GM12878 (cell line): Measurements from ENCODE around the gene TMEM120B. TPM values are rescaled to one million over a fixed set of nuclear protein-coding genes. Genes with fewer than 3 reads are reported as not detected.

Experiments used
- BMI1 ChIP-seq: fragments of 450-650 bp; IDR thresholded peaks from 2 replicates; pipeline ENCODE4 v1.6.1; 2016; ENCODE audit warnings: mild to moderate bottlenecking, moderate library complexity, borderline replicate concordance
- BRCA1 ChIP-seq: IDR thresholded peaks from 2 replicates; pipeline ENCODE4 v1.6.1; 2011; ENCODE audit warnings: low read depth, low read length, improper control_type of control experiment
- CBX3 ChIP-seq: fragments of 200-600 bp; sonication (generic); IDR thresholded peaks from 2 replicates; pipeline ENCODE4 v1.6.1; 2016; ENCODE audit warnings: low read depth, borderline replicate concordance
- EZH2 ChIP-seq: IDR thresholded peaks from 2 replicates; pipeline ENCODE4 v1.6.1; 2012; ENCODE audit warnings: low read depth, mild to moderate bottlenecking, control low read depth, inconsistent platforms, low read length, borderline replicate concordance; ENCODE audit not compliant: control insufficient read depth
- HDAC2 ChIP-seq: fragments of 200-600 bp; sonication (generic); IDR thresholded peaks from 2 replicates; pipeline ENCODE4 v1.6.1; 2017
- IKZF1 ChIP-seq: fragments of 450-650 bp; conservative IDR thresholded peaks from 2 replicates; pipeline ENCODE4 v1.6.1; 2017; ENCODE audit warnings: antibody characterized with exemption, mild to moderate bottlenecking
- KDM1A ChIP-seq: fragments of 200-600 bp; sonication (generic); IDR thresholded peaks from 2 replicates; pipeline ENCODE4 v1.6.1; 2016; ENCODE audit warnings: borderline replicate concordance
- LARP7 ChIP-seq: fragments of 450-650 bp; IDR thresholded peaks from 2 replicates; pipeline ENCODE4 v1.6.1; 2017; ENCODE audit warnings: mild to moderate bottlenecking
- MYC ChIP-seq: IDR thresholded peaks from 2 replicates; pipeline ENCODE4 v1.6.1; 2011; ENCODE audit warnings: mild to moderate bottlenecking, low read length, moderate library complexity, inconsistent platforms; ENCODE audit not compliant: insufficient read depth, insufficient replicate concordance, insufficient read length, severe bottlenecking
- POU2F2 ChIP-seq: IDR thresholded peaks from 3 replicates; pipeline ENCODE4 v1.6.1; 2011; ENCODE audit warnings: low read depth, mild to moderate bottlenecking, low read length, borderline replicate concordance
- REST ChIP-seq: IDR thresholded peaks from 2 replicates; pipeline ENCODE4 v1.6.1; 2012; ENCODE audit warnings: mild to moderate bottlenecking, low read depth, low read length
- WRNIP1 ChIP-seq: IDR thresholded peaks from 2 replicates; pipeline ENCODE4 v1.6.1; 2011; ENCODE audit warnings: low read depth, low read length, improper control_type of control experiment, borderline replicate concordance
- YY1 ChIP-seq: IDR thresholded peaks from 2 replicates; pipeline ENCODE4 v1.6.1; 2011; ENCODE audit warnings: low read depth, mild to moderate bottlenecking, low read length
- ZNF384 ChIP-seq: IDR thresholded peaks from 2 replicates; pipeline ENCODE4 v1.6.1; 2012; ENCODE audit warnings: low read depth, mild to moderate bottlenecking, low read length, improper control_type of control experiment, borderline replicate concordance
- polyA plus RNA-seq, 11 experiments: library from polyadenylated mRNA; depleted of rRNA in 4 of 11; unstranded in 6 of 11; stranded (reverse) in 5 of 11; fragments of >200 nt; fragmentation: Nextera tagmentation in 4 of 11; fragmentation: Illumina TruSeq in 1 of 11; extraction: Ambion mirVana in 4 of 11; extraction: Trizol in 1 of 11; gene quantifications; 1 replicate in 1 of 11; 2 replicates in 10 of 11; pipeline versions ENCODE4 v1.2.1 to v1.2.3, GENCODE V29; 2011 to 2016; ENCODE audit warnings: inconsistent platforms in 2 of 11, missing spikeins in 2 of 11, low read depth in 1 of 11
- total RNA-seq, 4 experiments: library from RNA; depleted of rRNA in 3 of 4; stranded (reverse); fragments of >200 nt in 3 of 4; fragmentation: Illumina TruSeq in 1 of 4; extraction: Trizol in 1 of 4; gene quantifications; 2 replicates each; pipeline versions ENCODE4 v1.2.1 to v1.2.3, GENCODE V29; 2013 to 2021
- TF ChIP-seq, protein P1 (sequence below): fragments of 450-650 bp; IDR thresholded peaks from 2 replicates; pipeline ENCODE4 v1.6.1; 2016; ENCODE audit warnings: mild to moderate bottlenecking
- TF ChIP-seq, protein P2 (sequence below): fragments of 450-650 bp; formaldehyde crosslinking; IDR thresholded peaks from 2 replicates; pipeline ENCODE4 v1.4.0; 2020; ENCODE audit warnings: mild to moderate bottlenecking, moderate library complexity
- TF ChIP-seq, protein P3 (sequence below): fragments of 450-650 bp; IDR thresholded peaks from 2 replicates; pipeline ENCODE4 v1.6.1; 2014; ENCODE audit warnings: mild to moderate bottlenecking

The TMEM120B gene
- total and polyA plus RNA-seq, 10 of the 15 experiments (the other 5 are each of a cell fraction or from before 2014, with no cell fraction given): 4.0 to 26.2 (median 9.2) TPM

DNA sequence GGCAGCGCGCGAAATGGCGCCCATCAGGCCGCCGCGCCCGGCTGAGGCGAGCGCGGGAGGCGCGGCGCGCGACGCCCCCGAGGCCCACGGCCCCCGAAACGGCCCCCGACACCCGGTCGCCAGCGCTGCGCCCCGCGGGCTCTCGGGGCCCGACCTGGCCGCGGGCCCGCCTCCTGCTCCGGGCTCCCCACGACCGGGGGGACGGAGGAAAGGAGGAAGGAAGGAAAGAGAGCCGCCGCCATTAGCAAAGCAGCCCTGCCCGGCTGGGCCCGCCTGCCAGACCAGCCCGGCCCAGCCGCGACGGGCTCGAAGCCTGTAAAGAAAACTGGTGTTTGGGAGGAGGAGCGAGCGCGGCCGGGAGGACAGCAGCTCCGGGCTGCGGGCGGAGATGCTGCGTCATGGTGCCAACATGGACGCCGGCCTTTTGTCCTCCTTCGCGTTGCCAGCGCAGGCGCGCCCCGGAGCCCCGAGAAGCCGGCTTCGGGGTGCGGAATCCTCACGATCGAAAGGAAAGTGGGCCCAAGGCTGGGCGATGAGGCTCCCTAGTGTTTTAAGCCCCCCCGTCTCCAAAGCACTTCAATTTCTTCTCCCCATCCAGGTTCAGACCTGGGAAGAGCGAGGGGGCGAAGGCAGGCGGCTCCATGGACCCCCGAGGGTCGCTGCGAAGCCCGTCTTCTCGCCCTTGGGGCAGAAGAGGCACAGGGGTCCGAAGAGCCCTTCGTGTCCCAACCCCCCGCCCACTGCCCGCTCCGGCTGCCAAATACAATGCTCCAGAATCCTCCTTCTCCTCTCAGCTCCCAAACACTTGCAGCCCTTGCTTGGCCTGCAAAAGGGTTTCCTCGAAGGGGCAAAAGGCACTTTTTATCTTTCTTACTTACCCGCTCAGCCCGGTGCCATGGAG lies 88.4 kb downstream of the TMEM120B start (continued):
- TF ChIP-seq ZNF384 (no peak), BMI1 (no peak), HDAC2 (no peak), WRNIP1 (no peak), REST (0 out of 2 replicates have a peak, but pooled peaks have one; percentile 20), CBX3 (no peak), YY1 (peak; percentile 92), POU2F2 (0 out of 3 replicates have a peak, but pooled peaks have one; percentile 10), EZH2 (no peak), LARP7 (peak; percentile 53; the same call in 1 of the 2 replicates), IKZF1 (no peak; the same call in 1 of the 2 replicates), MYC (no peak), BRCA1 (no peak), KDM1A (no peak)
- TF ChIP-seq, protein P1, sequence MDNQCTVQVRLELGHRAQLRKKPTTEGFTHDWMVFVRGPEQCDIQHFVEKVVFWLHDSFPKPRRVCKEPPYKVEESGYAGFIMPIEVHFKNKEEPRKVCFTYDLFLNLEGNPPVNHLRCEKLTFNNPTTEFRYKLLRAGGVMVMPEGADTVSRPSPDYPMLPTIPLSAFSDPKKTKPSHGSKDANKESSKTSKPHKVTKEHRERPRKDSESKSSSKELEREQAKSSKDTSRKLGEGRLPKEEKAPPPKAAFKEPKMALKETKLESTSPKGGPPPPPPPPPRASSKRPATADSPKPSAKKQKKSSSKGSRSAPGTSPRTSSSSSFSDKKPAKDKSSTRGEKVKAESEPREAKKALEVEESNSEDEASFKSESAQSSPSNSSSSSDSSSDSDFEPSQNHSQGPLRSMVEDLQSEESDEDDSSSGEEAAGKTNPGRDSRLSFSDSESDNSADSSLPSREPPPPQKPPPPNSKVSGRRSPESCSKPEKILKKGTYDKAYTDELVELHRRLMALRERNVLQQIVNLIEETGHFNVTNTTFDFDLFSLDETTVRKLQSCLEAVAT: peak; percentile 80; the same call in 1 of the 2 replicates
- TF ChIP-seq, protein P2, sequence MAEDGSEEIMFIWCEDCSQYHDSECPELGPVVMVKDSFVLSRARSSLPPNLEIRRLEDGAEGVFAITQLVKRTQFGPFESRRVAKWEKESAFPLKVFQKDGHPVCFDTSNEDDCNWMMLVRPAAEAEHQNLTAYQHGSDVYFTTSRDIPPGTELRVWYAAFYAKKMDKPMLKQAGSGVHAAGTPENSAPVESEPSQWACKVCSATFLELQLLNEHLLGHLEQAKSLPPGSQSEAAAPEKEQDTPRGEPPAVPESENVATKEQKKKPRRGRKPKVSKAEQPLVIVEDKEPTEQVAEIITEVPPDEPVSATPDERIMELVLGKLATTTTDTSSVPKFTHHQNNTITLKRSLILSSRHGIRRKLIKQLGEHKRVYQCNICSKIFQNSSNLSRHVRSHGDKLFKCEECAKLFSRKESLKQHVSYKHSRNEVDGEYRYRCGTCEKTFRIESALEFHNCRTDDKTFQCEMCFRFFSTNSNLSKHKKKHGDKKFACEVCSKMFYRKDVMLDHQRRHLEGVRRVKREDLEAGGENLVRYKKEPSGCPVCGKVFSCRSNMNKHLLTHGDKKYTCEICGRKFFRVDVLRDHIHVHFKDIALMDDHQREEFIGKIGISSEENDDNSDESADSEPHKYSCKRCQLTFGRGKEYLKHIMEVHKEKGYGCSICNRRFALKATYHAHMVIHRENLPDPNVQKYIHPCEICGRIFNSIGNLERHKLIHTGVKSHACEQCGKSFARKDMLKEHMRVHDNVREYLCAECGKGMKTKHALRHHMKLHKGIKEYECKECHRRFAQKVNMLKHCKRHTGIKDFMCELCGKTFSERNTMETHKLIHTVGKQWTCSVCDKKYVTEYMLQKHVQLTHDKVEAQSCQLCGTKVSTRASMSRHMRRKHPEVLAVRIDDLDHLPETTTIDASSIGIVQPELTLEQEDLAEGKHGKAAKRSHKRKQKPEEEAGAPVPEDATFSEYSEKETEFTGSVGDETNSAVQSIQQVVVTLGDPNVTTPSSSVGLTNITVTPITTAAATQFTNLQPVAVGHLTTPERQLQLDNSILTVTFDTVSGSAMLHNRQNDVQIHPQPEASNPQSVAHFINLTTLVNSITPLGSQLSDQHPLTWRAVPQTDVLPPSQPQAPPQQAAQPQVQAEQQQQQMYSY: no peak
- TF ChIP-seq, protein P3, sequence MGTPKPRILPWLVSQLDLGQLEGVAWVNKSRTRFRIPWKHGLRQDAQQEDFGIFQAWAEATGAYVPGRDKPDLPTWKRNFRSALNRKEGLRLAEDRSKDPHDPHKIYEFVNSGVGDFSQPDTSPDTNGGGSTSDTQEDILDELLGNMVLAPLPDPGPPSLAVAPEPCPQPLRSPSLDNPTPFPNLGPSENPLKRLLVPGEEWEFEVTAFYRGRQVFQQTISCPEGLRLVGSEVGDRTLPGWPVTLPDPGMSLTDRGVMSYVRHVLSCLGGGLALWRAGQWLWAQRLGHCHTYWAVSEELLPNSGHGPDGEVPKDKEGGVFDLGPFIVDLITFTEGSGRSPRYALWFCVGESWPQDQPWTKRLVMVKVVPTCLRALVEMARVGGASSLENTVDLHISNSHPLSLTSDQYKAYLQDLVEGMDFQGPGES: no peak
